ENCODE data around the gene SESTD1. TPM values are rescaled to one million over a fixed set of nuclear protein-coding genes. Genes with fewer than 3 reads are reported as not detected.
A peak's percentile ranks its signal among the peaks of the same experiment; 100 is the strongest.
"Not testable (repeated sequence)": the region's sequence is repeated elsewhere in the genome, so short reads cannot be mapped to it uniquely, and the experiment has no call there.

SESTD1 gene
- total RNA-seq, 1 experiment from 2014 or later = 12.5 TPM

DNA sequence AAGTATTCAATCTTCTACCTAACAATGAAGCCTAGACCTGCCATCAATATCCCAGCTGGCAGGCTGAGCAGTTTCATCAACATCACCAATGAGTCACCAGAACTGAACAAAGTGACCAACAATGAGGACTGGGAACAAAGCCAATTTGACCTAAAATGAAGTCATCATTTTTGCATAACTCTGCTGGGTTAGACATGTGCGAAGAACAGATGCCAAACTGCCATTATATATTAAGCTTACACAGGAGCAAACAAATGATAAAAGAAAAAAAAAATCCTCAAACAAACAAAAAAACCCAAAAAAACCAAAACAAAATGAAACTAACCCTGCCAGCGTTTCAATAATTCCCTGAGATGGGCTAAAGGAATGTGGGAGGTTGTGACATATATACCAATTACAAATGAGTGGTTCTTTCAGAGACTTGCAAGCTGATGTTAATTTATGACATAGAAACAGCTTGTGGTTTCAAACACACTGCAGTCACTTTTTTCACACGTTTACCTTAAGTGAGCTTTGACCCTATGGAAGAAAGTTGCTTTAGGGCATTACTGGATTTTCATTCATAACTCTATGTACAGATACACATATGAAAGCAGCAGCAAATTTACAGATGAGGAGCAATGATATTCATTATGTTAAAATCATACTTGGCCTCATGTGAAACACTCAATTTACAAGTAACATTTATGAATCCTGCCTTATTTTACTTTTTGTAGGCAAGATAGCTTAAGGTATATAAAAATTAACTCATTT lies 157.8 kb downstream of the SESTD1 start:
- DNase-seq (ENCODE audit: low read depth) = peak; percentile 92

DNA sequence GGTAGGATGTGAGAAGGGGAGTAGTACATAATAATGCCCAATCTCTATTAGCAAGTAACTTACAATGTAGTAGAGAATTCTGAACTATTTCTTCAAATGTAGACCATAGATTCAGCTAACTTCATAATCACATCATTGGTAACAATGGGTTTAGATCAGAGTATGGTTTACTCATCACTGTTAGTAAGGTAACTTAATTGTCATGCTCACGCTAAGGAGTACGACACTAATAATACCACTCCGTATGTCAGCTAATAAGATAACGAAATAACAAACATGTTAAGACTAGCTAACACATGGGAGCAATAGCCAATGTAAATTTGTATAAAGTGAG lies 158.3 kb downstream of the SESTD1 start:
- DNase-seq (ENCODE audit: low read depth) = no peak

DNA sequence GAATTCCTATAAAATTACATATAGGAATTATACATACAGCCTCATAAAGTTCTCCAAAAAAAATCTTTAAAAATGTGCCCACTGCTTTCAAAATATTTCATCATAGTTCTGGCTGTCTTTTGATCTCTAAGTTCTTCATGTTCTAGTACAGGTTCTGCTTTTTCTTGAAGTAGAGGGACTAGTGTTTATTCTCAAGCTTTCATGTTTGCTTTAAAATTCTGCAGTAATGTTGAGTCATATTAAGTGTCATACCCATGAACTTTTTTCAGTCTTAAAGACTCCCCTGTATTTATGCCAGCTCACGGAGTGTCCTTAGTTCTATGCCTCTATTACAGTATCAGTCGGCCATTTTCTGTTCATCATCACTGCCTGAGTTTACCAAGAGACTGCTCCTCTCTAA lies 159.9 kb downstream of the SESTD1 start:
- DNase-seq (ENCODE audit: low read depth) = peak; percentile 54

DNA sequence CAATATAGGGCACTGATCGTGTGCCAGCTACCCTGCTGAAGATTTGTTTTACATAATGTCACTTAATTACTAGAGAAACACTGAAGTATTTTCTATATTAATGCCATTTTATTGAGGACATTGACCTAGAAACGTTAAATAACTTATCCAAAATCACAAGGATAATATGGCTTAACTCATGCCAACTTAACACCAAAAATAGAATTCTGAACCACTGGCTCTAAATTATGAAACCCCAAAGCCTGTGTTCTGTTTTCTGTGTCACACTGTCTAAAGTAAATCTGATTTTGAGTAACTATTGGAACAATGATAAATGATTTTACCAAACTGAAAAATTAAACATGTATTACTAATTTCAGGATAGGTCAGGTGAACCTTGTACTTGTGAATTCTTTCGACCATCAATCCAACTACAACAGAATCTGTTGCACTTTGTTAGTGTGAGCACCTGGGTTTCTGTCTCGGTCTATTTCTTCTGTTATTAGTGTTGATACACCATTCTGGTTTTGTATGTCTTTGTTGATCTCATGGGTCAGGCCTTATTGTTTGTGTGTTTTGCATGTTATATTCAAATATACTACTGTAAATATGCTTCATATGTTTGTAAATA lies 166.4 kb downstream of the SESTD1 start:
- DNase-seq (ENCODE audit: low read depth) = no peak

DNA sequence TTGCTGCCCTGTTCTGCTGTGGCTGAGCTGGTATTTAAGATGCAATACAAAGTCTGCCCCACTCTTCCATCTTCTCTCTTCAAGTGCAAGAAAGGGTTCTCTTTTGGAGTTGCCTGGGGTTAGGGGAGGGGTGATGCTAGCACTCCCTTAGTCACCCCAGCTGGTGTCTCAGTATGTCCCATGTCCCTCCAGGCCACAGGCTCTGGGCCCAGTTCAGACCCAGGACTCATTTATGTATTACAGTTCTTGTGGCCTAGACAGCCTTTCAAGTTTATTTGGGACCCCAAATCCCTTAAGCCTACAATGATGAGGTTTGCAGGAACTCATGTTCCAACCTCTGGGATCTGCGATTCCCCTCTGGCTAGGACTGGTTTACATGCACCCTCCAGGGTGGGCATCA lies 167.5 kb downstream of the SESTD1 start:
- no peak for DNase-seq (ENCODE audit: low read depth)

DNA sequence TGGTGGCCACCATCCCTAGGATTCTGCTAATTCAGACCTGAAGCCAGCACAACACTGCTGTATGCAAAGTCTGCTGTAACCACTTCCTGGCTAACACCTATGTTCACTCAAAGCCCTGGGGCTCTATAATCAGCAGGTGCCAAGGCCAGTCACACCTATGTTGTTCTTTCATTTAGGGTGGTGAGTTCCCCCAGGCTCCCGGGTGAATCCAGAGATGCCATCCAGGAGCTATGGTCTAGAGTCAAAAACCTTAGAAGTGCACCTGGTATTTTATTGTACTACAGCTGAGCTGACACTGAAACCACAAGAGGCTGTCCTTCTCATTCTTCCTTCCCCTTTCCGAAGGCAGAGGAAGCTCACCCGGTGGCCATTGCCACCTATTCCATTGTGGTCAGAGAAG lies 168.5 kb downstream of the SESTD1 start:
- DNase-seq (ENCODE audit: low read depth) = no peak

DNA sequence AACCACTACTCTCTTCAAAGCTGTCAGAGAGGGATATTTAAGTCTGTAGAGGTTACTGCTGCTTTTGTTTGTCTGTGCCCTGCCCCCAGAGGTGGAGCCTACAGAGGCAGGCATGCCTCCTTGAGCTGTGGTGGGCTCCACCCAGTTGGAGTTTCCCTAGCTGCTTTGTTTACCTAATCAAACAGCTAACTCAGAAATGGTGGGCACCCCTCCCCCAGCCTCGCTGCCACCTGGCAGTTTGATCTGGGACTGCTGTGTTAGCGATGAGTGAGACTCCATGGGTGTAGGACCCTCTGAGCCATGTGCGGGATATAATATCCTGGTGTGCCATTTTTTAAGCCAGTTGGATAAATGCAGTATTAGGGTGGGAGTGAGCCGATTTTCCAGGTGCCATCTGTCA lies 171.7 kb downstream of the SESTD1 start:
- not testable (repeated sequence) for DNase-seq (ENCODE audit: low read depth)

DNA sequence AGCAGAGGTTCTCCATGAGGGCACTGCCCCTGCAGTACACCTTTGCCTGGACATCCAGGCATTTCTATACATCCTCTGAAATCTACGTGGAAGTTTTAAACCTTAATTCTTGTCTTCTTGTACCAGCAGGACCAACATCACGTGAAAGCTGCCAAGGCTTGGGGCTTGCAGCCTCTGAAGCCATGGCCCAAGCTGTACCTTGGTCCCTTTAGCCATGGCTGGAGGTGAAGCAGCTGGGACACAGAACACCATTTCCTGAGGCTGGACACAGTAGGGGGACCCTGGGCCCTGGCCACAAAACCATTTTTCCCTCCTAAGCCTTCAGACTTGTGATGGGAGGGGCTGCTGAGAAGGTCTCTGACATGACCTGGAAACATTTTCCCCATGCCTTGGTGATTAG lies 181.9 kb downstream of the SESTD1 start:
- no peak for DNase-seq (ENCODE audit: low read depth)

DNA sequence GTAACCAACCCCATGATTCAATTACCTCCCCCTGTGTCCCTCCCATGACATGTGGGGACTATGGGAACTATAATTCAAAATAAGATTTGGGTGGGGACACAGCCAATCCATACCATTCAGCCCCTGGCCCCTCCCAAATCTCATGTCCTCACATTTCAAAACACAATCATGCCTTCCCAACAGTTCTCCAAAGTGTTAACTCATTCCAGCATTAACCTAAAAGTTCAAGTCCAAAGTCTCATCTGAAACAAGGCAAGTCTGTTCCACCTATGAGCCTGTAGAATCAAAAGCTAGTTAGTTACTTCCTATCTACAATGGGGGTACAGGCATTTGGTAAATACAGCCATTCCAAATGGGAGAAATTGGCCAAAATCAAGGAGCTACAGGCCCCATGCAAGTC lies 182.7 kb downstream of the SESTD1 start:
- no peak for DNase-seq (ENCODE audit: low read depth)

DNA sequence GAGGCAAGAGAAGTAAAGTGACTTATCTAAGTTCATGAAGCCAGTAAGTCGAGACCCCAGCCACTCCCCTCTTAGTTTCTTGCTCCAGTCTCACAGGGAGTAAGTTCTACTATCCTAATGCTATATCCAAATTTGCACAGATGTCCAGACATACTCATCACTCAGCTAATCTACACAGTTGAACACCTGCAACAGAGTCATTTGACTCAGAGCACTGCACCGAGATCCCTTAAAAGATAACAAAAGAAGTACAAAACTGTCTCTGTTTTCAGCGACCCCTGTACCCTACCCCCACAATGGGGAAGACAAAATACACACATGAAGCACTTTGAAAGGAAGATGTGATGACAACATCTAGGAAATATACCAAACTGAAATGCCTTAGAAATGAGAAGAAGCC lies 192.1 kb downstream of the SESTD1 start:
- no peak for DNase-seq (ENCODE audit: low read depth)

DNA sequence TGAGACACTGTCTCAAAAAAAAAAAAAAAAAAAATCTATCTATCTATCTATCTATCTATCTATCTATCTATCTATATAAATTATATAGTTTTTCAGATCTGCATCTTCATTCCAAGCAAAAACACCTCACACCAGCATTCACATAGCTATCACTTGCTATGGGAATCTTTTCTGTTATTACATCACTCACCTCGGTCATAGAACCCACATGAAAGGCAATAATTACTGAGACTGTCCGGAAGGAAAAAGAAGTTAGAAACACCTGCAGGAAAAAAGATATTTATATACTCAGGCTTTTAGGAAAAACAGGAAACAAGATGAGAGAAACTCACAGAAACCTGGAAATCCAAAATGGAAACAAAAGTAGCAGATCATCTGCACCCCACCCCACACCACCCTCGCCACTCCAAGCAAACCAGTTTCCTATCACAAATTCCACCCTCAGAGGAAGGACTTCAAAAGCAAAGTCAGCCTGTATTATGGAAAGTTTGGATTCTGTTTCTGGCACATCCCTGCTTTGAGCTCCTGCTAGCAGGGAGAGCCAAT lies 192.7 kb downstream of the SESTD1 start:
- no peak for DNase-seq (ENCODE audit: low read depth)

DNA sequence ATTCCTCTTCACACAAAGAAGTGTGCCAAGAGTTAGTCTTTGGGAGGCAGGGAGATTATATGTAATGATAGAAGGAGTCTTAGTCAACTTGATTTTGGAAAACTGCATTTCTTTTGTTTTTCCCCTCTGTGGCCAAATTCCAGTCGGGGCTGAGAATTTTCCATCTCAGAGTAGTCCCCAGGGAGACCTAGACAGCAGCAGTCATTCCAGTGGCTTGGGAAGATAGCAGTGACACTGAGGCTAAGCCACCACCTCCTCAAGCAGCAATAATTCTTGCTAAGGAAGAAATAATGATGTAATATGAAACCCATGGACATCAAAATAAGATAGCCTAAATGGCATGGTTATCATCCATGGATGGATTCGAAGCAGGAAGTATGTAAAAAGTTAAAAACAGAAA lies 193.7 kb downstream of the SESTD1 start:
- DNase-seq (ENCODE audit: low read depth) = no peak

DNA sequence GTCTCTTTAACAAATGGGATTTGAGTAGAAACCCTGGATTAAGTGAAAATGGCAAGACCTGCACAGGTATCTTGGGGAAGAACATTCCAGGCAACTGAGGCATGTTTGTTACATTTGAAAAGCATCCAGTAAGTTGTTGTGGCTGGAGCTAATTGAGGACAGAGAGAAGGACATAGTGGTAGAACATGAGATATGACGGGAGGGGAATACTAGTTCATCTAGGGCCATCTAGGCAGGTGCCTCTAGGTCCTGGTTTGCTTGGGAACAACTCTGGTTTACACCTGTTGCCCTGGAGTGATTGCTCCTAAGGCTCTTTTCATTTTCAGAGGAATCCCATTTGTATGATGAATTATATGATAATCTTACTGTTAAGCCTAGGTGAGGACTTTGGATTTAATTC lies 194.9 kb downstream of the SESTD1 start:
- no peak for DNase-seq (ENCODE audit: low read depth)

DNA sequence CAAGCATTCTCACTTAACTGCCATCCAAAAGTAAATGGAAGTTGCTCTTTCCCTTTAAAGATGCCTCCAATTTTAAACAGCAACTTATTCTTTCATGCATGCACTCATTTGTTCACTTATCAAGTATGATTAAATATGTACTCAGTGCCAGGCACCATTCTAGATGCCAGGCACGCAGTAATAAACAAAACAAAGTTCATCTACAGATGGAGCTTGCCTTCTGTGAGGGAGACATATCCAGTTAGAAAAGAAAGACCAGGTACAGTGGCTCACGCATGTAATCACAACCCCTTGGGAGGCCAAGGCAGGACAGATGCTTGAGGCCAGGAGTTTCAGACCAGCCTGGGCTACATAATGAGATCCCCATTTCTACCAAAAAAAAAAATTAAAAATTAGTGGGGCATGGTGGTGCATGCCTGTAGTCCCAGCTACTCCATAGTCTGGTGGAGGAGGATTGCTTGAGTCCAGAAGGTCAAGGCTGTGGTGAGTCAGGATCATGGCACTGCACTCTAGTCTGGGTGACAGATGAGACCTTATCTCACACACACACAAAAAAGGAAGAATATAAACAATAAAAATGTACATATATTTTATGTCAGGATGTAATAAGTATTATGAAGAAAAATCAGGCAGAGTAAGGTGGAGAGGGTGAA lies 195.5 kb downstream of the SESTD1 start:
- DNase-seq (ENCODE audit: low read depth) = no peak

DNA sequence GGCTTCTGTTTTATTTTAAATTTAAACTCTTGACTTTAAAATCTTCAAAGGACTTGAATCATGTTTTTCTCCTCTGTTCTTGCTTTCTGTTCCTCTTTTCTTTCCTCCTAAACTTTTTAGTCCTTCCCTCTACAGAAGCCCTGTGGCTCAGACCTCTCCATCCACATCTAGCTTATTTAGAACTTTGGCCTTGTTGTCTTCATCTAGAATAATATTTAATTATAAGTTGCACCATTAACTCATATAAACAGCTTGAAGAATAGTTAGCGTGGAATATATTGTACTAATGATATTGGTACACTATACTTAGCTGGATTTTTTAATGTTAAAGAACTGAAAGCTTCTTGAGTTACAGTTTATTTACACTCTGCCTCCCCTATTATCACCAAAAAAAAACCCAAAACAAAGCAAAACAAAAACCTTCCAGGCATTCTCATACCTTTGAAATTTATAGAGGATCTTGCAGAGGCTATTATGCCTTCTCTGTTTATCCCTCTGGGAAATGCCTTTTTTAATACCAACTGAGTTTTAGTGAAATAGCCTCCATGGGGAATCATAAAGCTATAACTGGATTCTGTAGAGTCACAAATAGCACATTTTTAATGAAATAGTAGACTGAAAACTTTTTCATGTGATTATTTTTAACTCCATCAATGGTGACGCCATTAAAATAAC lies 205.5 kb downstream of the SESTD1 start:
- DNase-seq (ENCODE audit: low read depth) = no peak

DNA sequence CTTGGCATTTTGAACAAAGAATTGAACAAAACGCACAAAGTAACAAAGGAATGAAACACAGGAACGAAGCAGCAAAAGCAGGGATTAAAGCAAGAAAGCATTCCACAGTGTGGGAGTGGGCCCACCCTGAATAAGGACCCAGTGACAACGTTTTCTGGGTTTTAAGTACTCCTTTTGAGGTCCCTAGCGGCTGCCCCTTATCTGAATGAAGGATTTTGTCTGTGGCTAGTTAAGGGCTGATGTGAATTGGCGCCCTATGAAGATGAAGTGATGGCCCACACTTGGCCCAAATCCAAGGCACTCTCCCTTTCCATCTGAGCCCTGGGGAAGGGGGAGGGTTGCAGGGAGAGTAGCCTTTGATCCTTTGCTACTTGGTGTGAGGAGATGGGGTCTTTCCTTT lies 206.9 kb downstream of the SESTD1 start:
- DNase-seq (ENCODE audit: low read depth) = no peak

DNA sequence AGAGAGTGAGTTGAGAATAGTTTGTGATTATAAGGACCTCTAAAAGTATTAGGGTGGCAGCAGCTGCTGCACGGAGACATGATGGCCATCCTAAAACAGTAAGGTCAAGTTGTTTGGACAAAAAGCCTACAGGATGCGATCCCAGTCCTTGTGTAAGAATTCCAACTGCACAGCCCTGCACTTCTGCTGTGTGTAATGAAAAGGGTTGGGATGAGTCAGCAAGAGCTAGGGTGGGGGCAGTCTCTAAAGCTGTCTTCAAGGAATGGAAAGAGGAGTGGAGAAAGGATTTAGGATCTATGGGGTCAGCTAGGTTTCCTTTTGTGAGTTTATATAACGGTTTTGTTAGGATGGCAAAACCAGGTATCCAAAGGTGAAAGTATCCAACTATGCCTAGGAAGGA lies 211.1 kb downstream of the SESTD1 start:
- peak; percentile 42 for DNase-seq (ENCODE audit: low read depth)

Other genes with a start within 250 kb of the SESTD1 start
- gene CCDC141, start 214.7 kb downstream of the SESTD1 start, total RNA-seq (2014; rRNA removed; shearing (Covaris generic)) = not detected in 2 replicates

All from HT1080 (cell line).